ENCODE measurements around the gene EHHADH. TPM values are rescaled to one million over a fixed set of nuclear protein-coding genes. Genes with fewer than 3 reads are reported as not detected.

EHHADH gene
- total and polyA plus RNA-seq, 4 donors: 3.8 to 4.7 (median 4.3) TPM

DNA sequence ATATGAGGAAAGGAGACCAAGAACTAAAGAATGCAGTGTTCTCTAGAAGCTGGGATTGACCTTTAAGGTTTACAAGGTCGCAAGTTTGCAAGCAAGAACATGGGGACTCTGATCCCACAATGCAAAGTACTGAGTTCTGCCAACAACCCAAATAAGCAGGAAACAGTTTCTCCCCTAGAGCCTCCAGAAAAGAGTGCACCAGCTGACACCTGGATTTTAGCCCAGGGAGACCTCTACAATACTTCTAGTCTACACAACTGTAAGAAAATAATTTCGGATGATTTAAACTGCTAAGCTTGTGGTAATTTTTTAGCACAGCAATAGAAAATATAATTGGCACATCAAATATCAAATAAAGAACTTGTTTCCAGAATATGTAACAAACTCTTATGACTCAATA is 46.4 kb downstream of the EHHADH start:
- Histone ChIP-seq H3K27ac (ENCODE audit: low read depth, low read length) (no peak overlapping the region), H3K4me3 (ENCODE audit: low read depth, low read length) (no peak overlapping the region), H3K9me3 (ENCODE audit: control insufficient read depth, insufficient read depth, low read length) (no peaks in the 10 kb centered on the region), H3K27me3 (ENCODE audit: control insufficient read depth, insufficient read depth, low read length) (no peaks in the 10 kb centered on the region), H3K36me3 (ENCODE audit: control insufficient read depth, insufficient read depth, low read length) (no peaks in the 10 kb centered on the region), H3K4me1 (ENCODE audit: control insufficient read depth, insufficient read depth, low read length) (no peaks in the 10 kb centered on the region)
- 83% methylated on average over 1 of the region's 2 CpGs for WGBS (ENCODE audit: insufficient coverage)
- no peak for DNase-seq (ENCODE audit: low read depth in 4 of 6, low spot score in 6 of 6)

DNA sequence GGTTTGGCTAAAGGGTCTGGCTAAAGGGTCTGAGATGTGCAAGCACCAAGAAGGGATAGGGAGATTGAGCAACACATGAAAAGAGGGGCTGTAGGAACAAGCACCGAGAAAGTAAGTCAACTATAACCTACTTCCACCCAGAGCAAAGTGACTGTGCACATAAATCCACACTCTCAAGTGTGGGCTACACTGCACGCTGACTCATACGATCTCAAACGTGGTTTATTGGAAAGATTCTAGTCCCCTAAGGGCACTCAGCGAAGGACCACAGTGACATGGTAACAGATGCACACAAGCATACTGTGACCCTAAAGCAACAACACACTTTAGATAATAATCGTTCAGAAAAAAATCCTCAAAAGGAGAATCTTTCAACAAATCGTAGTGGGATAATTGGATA is 48.0 kb downstream of the EHHADH start:
- Histone ChIP-seq H3K27ac (ENCODE audit: low read depth, low read length) (no peak overlapping the region), H3K4me3 (ENCODE audit: low read depth, low read length) (no peak overlapping the region), H3K27me3 (ENCODE audit: control insufficient read depth, insufficient read depth, low read length) (no peaks in the 10 kb centered on the region), H3K36me3 (ENCODE audit: control insufficient read depth, insufficient read depth, low read length) (peaks cover 3% of the 10 kb centered on the region), H3K4me1 (ENCODE audit: control insufficient read depth, insufficient read depth, low read length) (no peaks in the 10 kb centered on the region), H3K9me3 (ENCODE audit: control insufficient read depth, insufficient read depth, low read length) (no peaks in the 10 kb centered on the region)
- WGBS (ENCODE audit: insufficient coverage): 90% methylated on average over 5 of the region's 7 CpGs
- no peak for DNase-seq (ENCODE audit: low read depth in 4 of 6, low spot score in 6 of 6)

DNA sequence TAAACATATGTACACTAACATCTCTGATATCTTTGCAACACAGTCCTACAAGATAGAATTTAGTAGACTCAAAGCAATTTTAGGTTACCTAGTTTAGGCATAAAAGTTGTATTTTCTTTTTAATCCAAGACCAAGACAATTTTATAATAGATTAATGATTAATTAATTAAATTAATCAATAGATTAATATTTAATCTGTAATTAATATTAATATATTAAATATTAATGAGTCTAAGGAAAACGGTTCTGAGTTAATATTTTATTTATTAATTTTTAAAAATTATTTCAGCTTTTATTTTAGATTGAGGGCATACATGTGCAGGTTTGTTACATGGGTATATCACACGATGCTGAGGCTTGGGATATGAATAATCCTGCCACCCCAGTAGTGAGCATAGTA is 49.0 kb downstream of the EHHADH start:
- no peak for DNase-seq (ENCODE audit: low read depth in 4 of 6, low spot score in 6 of 6)

DNA sequence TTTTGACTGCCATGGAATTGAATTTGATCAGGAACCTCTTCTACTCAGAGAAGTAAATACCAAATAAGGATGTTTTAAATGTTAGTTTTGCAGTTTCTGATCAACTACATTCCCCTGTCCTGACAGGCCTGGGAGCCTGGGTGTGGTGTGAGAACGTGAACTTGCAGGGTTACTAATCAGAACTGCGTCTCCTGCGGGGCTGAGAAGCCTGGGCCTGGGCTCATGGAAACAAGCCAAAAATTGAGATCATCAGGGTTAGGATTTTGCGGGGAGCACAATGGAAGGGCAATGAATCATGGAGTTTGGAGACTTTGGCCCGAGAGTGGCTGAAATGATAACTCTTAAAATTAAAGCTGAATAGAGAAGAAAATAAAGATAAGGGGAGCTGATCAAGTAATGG is 53.2 kb downstream of the EHHADH start:
- 72% methylated on average over 5 of the region's 5 CpGs for WGBS (ENCODE audit: insufficient coverage)
- H3K27ac ChIP-seq (ENCODE audit: low read depth, low read length): no peak overlapping the region
- peaks cover 3% of the 10 kb centered on the region for H3K36me3 ChIP-seq (ENCODE audit: control insufficient read depth, insufficient read depth, low read length)
- H3K4me3 ChIP-seq (ENCODE audit: low read depth, low read length): no peak overlapping the region
- DNase-seq (ENCODE audit: low read depth in 4 of 6, low spot score in 6 of 6): no peak
- no peaks in the 10 kb centered on the region for H3K9me3 ChIP-seq (ENCODE audit: control insufficient read depth, insufficient read depth, low read length)
- H3K4me1 ChIP-seq (ENCODE audit: control insufficient read depth, insufficient read depth, low read length): no peaks in the 10 kb centered on the region
- H3K27me3 ChIP-seq (ENCODE audit: control insufficient read depth, insufficient read depth, low read length): no peaks in the 10 kb centered on the region

More for the DNA sequence above, 49.0 kb downstream of the EHHADH start:
- no CpG with 5 or more reads among the region's 2 CpGs for WGBS (ENCODE audit: insufficient coverage)
- Histone ChIP-seq H3K4me3 (ENCODE audit: low read depth, low read length) (no peak overlapping the region), H3K9me3 (ENCODE audit: control insufficient read depth, insufficient read depth, low read length) (no peaks in the 10 kb centered on the region), H3K27ac (ENCODE audit: low read depth, low read length) (no peak overlapping the region), H3K4me1 (ENCODE audit: control insufficient read depth, insufficient read depth, low read length) (no peaks in the 10 kb centered on the region), H3K36me3 (ENCODE audit: control insufficient read depth, insufficient read depth, low read length) (peaks cover 3% of the 10 kb centered on the region), H3K27me3 (ENCODE audit: control insufficient read depth, insufficient read depth, low read length) (no peaks in the 10 kb centered on the region)

DNA sequence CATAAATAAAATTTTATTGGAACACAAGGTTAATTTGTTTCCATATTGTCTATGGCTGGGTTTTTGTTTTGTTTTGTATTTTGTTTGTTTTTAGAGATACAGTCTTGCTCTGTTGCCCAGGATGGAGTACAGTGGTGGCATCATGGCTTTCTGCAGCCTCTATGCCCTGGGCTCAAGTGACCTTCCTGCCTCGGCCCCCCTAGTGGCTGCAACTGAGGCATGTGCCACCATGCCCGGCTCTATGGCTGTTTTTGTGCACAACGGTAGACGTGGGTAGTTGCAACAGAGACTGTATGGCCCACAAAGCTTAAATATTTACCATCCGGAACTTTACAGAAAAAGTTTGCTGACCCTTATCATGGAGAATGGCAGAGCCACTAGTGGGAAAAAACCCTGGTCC is 54.2 kb downstream of the EHHADH start:
- H3K4me3 ChIP-seq (ENCODE audit: low read depth, low read length): no peak overlapping the region
- H3K36me3 ChIP-seq (ENCODE audit: control insufficient read depth, insufficient read depth, low read length): peaks cover 3% of the 10 kb centered on the region
- WGBS (ENCODE audit: insufficient coverage): 93% methylated on average over 3 of the region's 5 CpGs
- no peaks in the 10 kb centered on the region for H3K4me1 ChIP-seq (ENCODE audit: control insufficient read depth, insufficient read depth, low read length)
- no peak for DNase-seq (ENCODE audit: low read depth in 4 of 6, low spot score in 6 of 6)
- no peaks in the 10 kb centered on the region for H3K9me3 ChIP-seq (ENCODE audit: control insufficient read depth, insufficient read depth, low read length)
- no peaks in the 10 kb centered on the region for H3K27me3 ChIP-seq (ENCODE audit: control insufficient read depth, insufficient read depth, low read length)
- no peak overlapping the region for H3K27ac ChIP-seq (ENCODE audit: low read depth, low read length)

DNA sequence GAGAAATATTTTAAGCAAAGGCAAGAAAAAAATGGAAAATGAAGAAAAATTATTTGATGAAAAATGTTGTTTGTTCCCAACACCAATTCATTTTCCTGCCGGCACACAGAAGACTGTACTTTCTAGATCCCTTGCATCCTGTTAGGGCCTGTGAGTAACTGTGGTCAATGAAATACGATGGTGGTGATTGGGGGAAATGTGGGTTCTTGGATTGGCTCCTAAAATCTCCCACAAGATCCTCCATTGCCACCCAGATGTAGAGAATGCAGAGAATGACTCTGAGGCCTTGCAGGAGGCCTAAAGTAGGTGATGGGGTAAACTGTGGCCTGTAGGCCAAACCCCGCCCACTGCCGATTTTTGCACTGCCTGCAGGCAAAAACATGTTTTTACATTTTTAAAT is 54.6 kb downstream of the EHHADH start:
- no peak for DNase-seq (ENCODE audit: low read depth in 4 of 6, low spot score in 6 of 6)
- peaks cover 3% of the 10 kb centered on the region for H3K36me3 ChIP-seq (ENCODE audit: control insufficient read depth, insufficient read depth, low read length)
- H3K27me3 ChIP-seq (ENCODE audit: control insufficient read depth, insufficient read depth, low read length): no peaks in the 10 kb centered on the region
- H3K4me1 ChIP-seq (ENCODE audit: control insufficient read depth, insufficient read depth, low read length): no peaks in the 10 kb centered on the region
- WGBS (ENCODE audit: insufficient coverage): no CpG with 5 or more reads among the region's 4 CpGs
- H3K9me3 ChIP-seq (ENCODE audit: control insufficient read depth, insufficient read depth, low read length): no peaks in the 10 kb centered on the region
- H3K4me3 ChIP-seq (ENCODE audit: low read depth, low read length): no peak overlapping the region
- H3K27ac ChIP-seq (ENCODE audit: low read depth, low read length): no peak overlapping the region

DNA sequence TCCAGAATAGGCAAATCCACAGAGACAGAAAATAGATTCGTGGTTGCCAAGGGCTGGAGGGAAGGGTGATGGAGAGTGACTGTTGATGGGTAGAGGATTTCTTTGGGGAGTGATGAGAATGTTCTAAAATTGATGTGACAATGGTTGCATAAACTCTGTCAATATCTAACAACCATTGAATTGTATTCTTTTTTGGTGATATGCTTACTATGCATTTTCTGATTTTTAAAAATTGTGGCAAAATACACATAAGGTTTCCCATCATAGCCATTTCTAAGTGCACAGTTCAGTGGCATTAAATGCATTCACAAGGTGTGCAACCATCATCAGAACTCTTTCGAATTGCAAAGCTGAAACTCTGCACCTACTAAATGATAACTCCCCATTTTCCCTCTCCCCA is 56.8 kb downstream of the EHHADH start:
- Histone ChIP-seq H3K27ac (ENCODE audit: low read depth, low read length) (no peak overlapping the region), H3K4me3 (ENCODE audit: low read depth, low read length) (no peak overlapping the region), H3K27me3 (ENCODE audit: control insufficient read depth, insufficient read depth, low read length) (no peaks in the 10 kb centered on the region), H3K4me1 (ENCODE audit: control insufficient read depth, insufficient read depth, low read length) (no peaks in the 10 kb centered on the region), H3K9me3 (ENCODE audit: control insufficient read depth, insufficient read depth, low read length) (no peaks in the 10 kb centered on the region), H3K36me3 (ENCODE audit: control insufficient read depth, insufficient read depth, low read length) (peaks cover 3% of the 10 kb centered on the region)
- 93% methylated on average over 2 of the region's 2 CpGs for WGBS (ENCODE audit: insufficient coverage)
- no peak for DNase-seq (ENCODE audit: low read depth in 4 of 6, low spot score in 6 of 6)

DNA sequence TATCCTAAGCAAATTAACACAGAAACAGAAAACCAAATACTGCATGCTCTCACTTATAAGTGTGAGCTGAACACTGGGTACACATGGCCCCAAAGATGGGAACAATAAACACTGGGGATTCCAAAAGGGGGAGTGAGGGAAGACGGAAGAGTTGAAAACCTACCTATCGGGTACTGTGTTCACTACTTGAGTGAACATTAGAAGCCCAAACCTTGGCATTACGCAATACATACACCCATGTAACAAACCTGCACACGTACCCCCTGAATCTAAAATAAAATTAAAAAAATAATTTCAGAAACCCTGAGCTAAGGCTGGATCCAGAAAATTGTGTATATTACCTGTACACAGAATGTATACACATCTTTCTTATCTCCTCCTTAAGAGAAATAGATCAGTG is 58.2 kb downstream of the EHHADH start:
- Histone ChIP-seq H3K4me1 (ENCODE audit: control insufficient read depth, insufficient read depth, low read length) (no peaks in the 10 kb centered on the region), H3K27ac (ENCODE audit: low read depth, low read length) (no peak overlapping the region), H3K9me3 (ENCODE audit: control insufficient read depth, insufficient read depth, low read length) (no peaks in the 10 kb centered on the region), H3K27me3 (ENCODE audit: control insufficient read depth, insufficient read depth, low read length) (no peaks in the 10 kb centered on the region), H3K4me3 (ENCODE audit: low read depth, low read length) (no peak overlapping the region), H3K36me3 (ENCODE audit: control insufficient read depth, insufficient read depth, low read length) (no peaks in the 10 kb centered on the region)
- no peak for DNase-seq (ENCODE audit: low read depth in 4 of 6, low spot score in 6 of 6)
- WGBS (ENCODE audit: insufficient coverage): 100% methylated on average over 1 of the region's 4 CpGs

DNA sequence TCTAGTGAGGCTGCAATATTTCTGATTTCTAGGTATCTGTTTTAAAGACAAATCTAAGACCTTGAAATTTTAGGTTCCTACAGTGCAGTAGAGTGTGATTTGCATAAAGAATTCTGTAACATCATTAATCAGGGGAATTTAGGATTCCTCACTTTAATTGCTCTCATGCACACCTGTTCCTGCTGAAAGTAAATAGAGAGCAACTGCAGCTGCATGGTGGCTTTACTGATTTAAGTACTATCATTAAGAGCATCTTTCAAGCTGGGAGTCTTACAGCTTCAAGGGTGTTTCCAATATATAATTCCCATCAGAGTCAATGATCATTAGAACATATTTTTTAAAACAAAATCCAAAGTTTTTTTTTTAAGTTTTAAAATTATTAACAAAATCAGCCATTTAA is 65.0 kb downstream of the EHHADH start:
- Histone ChIP-seq H3K4me3 (ENCODE audit: low read depth, low read length) (no peak overlapping the region), H3K36me3 (ENCODE audit: control insufficient read depth, insufficient read depth, low read length) (no peaks in the 10 kb centered on the region)
- peak in 1 of 6 donors; percentile 43 for DNase-seq (ENCODE audit: low read depth in 4 of 6, low spot score in 6 of 6)

DNA sequence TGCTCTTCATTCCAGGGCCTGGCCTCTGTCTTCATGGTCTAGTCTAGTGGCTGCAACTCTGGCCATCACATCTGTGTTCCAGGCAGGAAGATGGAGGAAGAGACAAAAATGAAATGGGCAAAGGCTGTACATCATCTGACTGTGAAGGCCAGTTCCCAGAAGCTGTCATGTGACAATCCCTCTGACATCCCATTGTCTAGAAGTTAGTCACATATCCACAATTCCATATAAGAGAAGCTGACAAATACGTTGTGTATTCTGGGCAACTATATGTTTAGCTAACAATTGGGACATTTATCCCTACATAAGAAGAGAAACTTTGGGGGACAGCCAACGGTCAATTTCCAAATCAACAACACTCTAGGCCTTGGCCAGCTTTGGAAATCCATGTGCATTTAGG is 66.5 kb downstream of the EHHADH start:
- Histone ChIP-seq H3K27ac (ENCODE audit: low read depth, low read length) (no peak overlapping the region), H3K36me3 (ENCODE audit: control insufficient read depth, insufficient read depth, low read length) (no peaks in the 10 kb centered on the region), H3K27me3 (ENCODE audit: control insufficient read depth, insufficient read depth, low read length) (no peaks in the 10 kb centered on the region), H3K4me1 (ENCODE audit: control insufficient read depth, insufficient read depth, low read length) (no peaks in the 10 kb centered on the region), H3K9me3 (ENCODE audit: control insufficient read depth, insufficient read depth, low read length) (no peaks in the 10 kb centered on the region), H3K4me3 (ENCODE audit: low read depth, low read length) (no peak overlapping the region)
- DNase-seq (ENCODE audit: low read depth in 4 of 6, low spot score in 6 of 6): no peak
- no CpG with 5 or more reads among the region's 2 CpGs for WGBS (ENCODE audit: insufficient coverage)

More for the DNA sequence above, 65.0 kb downstream of the EHHADH start:
- Histone ChIP-seq H3K9me3 (ENCODE audit: control insufficient read depth, insufficient read depth, low read length) (no peaks in the 10 kb centered on the region), H3K27ac (ENCODE audit: low read depth, low read length) (no peak overlapping the region), H3K4me1 (ENCODE audit: control insufficient read depth, insufficient read depth, low read length) (no peaks in the 10 kb centered on the region), H3K27me3 (ENCODE audit: control insufficient read depth, insufficient read depth, low read length) (no peaks in the 10 kb centered on the region)

Measured in spinal cord (tissue), 10 donors.